ENCODE results near the gene CSPG4.
A peak's percentile ranks its signal among the peaks of the same experiment; 100 is the strongest.

GRCh38 chr15:75676688-75677464, 35.8 kb downstream of the CSPG4 start:
- TF ChIP-seq, protein P1, sequence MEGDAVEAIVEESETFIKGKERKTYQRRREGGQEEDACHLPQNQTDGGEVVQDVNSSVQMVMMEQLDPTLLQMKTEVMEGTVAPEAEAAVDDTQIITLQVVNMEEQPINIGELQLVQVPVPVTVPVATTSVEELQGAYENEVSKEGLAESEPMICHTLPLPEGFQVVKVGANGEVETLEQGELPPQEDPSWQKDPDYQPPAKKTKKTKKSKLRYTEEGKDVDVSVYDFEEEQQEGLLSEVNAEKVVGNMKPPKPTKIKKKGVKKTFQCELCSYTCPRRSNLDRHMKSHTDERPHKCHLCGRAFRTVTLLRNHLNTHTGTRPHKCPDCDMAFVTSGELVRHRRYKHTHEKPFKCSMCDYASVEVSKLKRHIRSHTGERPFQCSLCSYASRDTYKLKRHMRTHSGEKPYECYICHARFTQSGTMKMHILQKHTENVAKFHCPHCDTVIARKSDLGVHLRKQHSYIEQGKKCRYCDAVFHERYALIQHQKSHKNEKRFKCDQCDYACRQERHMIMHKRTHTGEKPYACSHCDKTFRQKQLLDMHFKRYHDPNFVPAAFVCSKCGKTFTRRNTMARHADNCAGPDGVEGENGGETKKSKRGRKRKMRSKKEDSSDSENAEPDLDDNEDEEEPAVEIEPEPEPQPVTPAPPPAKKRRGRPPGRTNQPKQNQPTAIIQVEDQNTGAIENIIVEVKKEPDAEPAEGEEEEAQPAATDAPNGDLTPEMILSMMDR (IDR thresholded peaks at IDR 0.05) = no peak
- no peak for TF ChIP-seq POLR2A (IDR thresholded peaks at IDR 0.05)
- TF ChIP-seq POLR2AphosphoS5 (IDR thresholded peaks at IDR 0.05) = peak in 1 of 3 donors; percentile 2
- no peak for TF ChIP-seq EP300 (IDR thresholded peaks at IDR 0.05; ENCODE audit: low read depth)
